ENCODE results near the gene IL1B. TPM values are rescaled to one million over a fixed set of nuclear protein-coding genes. Genes with fewer than 3 reads are reported as not detected.

Gene IL1B
- total and polyA plus RNA-seq, 2 of the 8 experiments (the other 6 are each of a cell fraction or from before 2014, with no cell fraction given): not detected

DNA sequence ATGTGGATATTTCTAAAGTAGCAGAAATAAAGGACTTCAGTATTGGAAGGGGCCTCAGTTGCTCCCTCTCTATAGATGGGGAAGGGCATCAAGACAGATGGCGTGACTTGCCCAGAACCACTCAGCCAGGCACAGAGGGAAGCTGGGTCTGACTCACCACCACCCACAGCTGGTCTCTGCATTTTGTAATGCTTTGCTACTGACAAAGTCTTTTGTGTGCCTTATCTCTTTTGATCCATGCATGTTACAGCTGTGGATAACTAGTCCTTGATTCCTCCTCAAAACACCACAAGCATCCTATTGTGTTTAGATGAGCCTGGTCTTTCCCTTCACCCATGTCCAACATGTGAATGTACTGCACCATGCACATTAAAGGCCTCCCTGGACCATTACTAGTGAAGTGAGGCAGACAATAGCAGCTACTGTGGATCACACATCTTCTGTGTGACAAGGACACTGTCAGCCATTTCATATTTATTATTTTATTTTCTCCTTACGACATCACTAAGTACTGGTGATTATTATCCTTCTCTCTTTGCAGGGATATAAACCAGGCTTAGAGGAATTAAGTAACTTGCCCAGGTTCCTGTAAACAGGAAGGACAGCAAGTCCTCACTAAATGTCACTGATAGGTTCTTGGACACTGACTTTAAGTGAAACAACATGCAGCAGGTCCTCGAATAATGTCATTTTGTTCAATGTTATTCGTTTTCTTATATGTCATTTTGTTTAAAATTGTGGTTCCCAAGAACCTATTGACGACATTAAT lies 44.8 kb upstream of the IL1B start:
- no peak overlapping the region for H2BK12ac ChIP-seq (ENCODE audit: low read depth, low read length)
- CTCF ChIA-PET (ENCODE audit: partially characterized antibody): interaction anchor here (1.2 to 9.7 kb wide), 3 partner anchors 67 to 130 kb away, joined by 3 to 178 read pairs (median 3); no protein-coding TSS in a partner anchor

More for the DNA sequence above, 44.8 kb upstream of the IL1B start:
- H3K18ac ChIP-seq (ENCODE audit: extremely low read depth, low read length): no peak overlapping the region
- no peak overlapping the region for H2BK120ac ChIP-seq (replicated peaks; ENCODE audit: low read depth, low read length)
- H2AK5ac ChIP-seq (ENCODE audit: low read depth, low read length): no peak overlapping the region
- H3K36me3 ChIP-seq (ENCODE audit: control insufficient read depth in 2 of 4, insufficient read depth in 4 of 4, low read length in 3 of 4): no peaks in the 10 kb centered on the region
- no peak overlapping the region for H3K14ac ChIP-seq (ENCODE audit: insufficient read length)
- H3K23ac ChIP-seq (ENCODE audit: insufficient read length): no peak overlapping the region
- 0 out of 7 replicates have a peak, but pooled peaks cover 0 to 2% (median 0%) of the 10 kb centered on the region in 4 experiments for H3K4me1 ChIP-seq (replicated peaks in 1 of 4; ENCODE audit: control insufficient read depth in 3 of 4, insufficient read depth in 4 of 4, low read length in 3 of 4)
- no peak overlapping the region for H2BK20ac ChIP-seq (ENCODE audit: low read length)
- no peak overlapping the region for H4K8ac ChIP-seq (ENCODE audit: extremely low read depth, insufficient read depth, low read length)
- H4K5ac ChIP-seq (ENCODE audit: insufficient read length, low read depth, low read length): no peak overlapping the region
- H3K79me2 ChIP-seq (ENCODE audit: control insufficient read depth in 1 of 2, insufficient read depth in 2 of 2, low read length in 2 of 2): no peaks in the 10 kb centered on the region
- no peak overlapping the region for H3K4me2 ChIP-seq (ENCODE audit: insufficient read depth in 1 of 2, low read depth in 2 of 2, low read length in 2 of 2)
- H2BK15ac ChIP-seq (ENCODE audit: low read length): no peak overlapping the region
- no peaks in the 10 kb centered on the region; the same call in 1 of the 2 replicates for H3K79me1 ChIP-seq (ENCODE audit: low read depth, low read length)
- no peak overlapping the region for H3K9ac ChIP-seq (replicated peaks in 1 of 4; ENCODE audit: extremely low read depth in 1 of 4, low read depth in 3 of 4, low read length in 3 of 4)
- H3K9me3 ChIP-seq (ENCODE audit: insufficient read depth in 2 of 2, low read depth in 1 of 2, low read length in 1 of 2): no peaks in the 10 kb centered on the region
- H2BK5ac ChIP-seq (ENCODE audit: low read depth, low read length): no peak overlapping the region
- H3K27ac ChIP-seq (ENCODE audit: low read depth, low read length): no peak overlapping the region; the same call in 1 of the 2 replicates
- POLR2A ChIA-PET (ENCODE audit: partially characterized antibody): interaction anchor here (0.6 kb wide), 1 partner anchor 41 kb away, joined by 3 read pairs; no protein-coding TSS in a partner anchor
- H2AFZ ChIP-seq (ENCODE audit: low read length): no peak overlapping the region
- FAIRE-seq (no peak), DNase-seq (ENCODE audit: low read depth in 1 of 2, low spot score in 2 of 2) (no peak)
- H4K91ac ChIP-seq (replicated peaks; ENCODE audit: insufficient read length, low read length): no peak overlapping the region
- no peaks in the 10 kb centered on the region for H4K20me1 ChIP-seq (replicated peaks in 1 of 2; ENCODE audit: control insufficient read depth in 1 of 2, insufficient read depth in 2 of 2, low read length in 2 of 2)
- H3K4ac ChIP-seq (replicated peaks; ENCODE audit: insufficient read length, low read depth, low read length): no peak overlapping the region
- no peak overlapping the region for H3K4me3 ChIP-seq (ENCODE audit: extremely low read depth in 1 of 4, insufficient read depth in 2 of 4, low read depth in 3 of 4, low read length in 4 of 4)
- H3K56ac ChIP-seq (replicated peaks; ENCODE audit: insufficient read length, low read depth, low read length): no peak overlapping the region
- 88% methylated on average over 5 of the region's 5 CpGs; no CpG with 5 or more reads in 1 of the 2 experiments for WGBS, 2 experiments (ENCODE audit: extremely low coverage in 1 of 2, insufficient coverage in 1 of 2, insufficient read length in 1 of 2, insufficient replicate concordance in 2 of 2, low coverage in 1 of 2, low lambda C conversion rate in 2 of 2, missing lambda C conversion rate in 1 of 2)
- TF ChIP-seq NANOG (IDR thresholded peaks at IDR 0.05; ENCODE audit: insufficient read depth, low read depth, low read length, poor library complexity, severe bottlenecking) (no peak), RFX5 (IDR thresholded peaks at IDR 0.05; ENCODE audit: borderline replicate concordance, low read depth, low read length) (no peak), CHD1 (IDR thresholded peaks at IDR 0.05; ENCODE audit: low read depth, low read length) (no peak), TEAD4 (IDR thresholded peaks at IDR 0.05; ENCODE audit: low read depth, low read length) (no peak), CHD2 (IDR thresholded peaks at IDR 0.05; ENCODE audit: low read length) (no peak), JUND (IDR thresholded peaks at IDR 0.05; ENCODE audit: low read length) (no peak), CBX8 (IDR thresholded peaks at IDR 0.05; ENCODE audit: borderline replicate concordance, low read depth, low read length) (no peak), TAF1 (IDR thresholded peaks at IDR 0.05; ENCODE audit: low read depth, low read length) (no peak)
- TF ChIP-seq, protein P1, sequence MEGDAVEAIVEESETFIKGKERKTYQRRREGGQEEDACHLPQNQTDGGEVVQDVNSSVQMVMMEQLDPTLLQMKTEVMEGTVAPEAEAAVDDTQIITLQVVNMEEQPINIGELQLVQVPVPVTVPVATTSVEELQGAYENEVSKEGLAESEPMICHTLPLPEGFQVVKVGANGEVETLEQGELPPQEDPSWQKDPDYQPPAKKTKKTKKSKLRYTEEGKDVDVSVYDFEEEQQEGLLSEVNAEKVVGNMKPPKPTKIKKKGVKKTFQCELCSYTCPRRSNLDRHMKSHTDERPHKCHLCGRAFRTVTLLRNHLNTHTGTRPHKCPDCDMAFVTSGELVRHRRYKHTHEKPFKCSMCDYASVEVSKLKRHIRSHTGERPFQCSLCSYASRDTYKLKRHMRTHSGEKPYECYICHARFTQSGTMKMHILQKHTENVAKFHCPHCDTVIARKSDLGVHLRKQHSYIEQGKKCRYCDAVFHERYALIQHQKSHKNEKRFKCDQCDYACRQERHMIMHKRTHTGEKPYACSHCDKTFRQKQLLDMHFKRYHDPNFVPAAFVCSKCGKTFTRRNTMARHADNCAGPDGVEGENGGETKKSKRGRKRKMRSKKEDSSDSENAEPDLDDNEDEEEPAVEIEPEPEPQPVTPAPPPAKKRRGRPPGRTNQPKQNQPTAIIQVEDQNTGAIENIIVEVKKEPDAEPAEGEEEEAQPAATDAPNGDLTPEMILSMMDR (IDR thresholded peaks at IDR 0.05; ENCODE audit: control extremely low read depth in 1 of 3, insufficient read depth in 1 of 3, low read depth in 1 of 3, low read length in 3 of 3): no peak
- H3K23me2 ChIP-seq (ENCODE audit: low read depth, low read length): no peaks in the 10 kb centered on the region
- 0 out of 7 replicates have a peak, but pooled peaks cover 0 to 2% (median 0%) of the 10 kb centered on the region in 4 experiments for H3K27me3 ChIP-seq (replicated peaks in 1 of 4; ENCODE audit: control insufficient read depth in 3 of 4, extremely low read depth in 1 of 4, insufficient read depth in 3 of 4, low read length in 3 of 4)

Data from H1 (cell line).